ENCODE measurements around the gene NSG2.
"Not testable (repeated sequence)": the region's sequence is repeated elsewhere in the genome, so short reads cannot be mapped to it uniquely, and the experiment has no call there.

NSG2 gene

GRCh38 chr5:174102574-174102973 is 57.1 kb downstream of the NSG2 start:
- DNase-seq (ENCODE audit: low spot score) = not testable (repeated sequence)

- no peak for DNase-seq (ENCODE audit: low spot score)
Observed at GRCh38 chr5:174106997-174107655, 61.6 kb downstream of the NSG2 start.

GRCh38 chr5:174108745-174109144 is 63.2 kb downstream of the NSG2 start:
- DNase-seq (ENCODE audit: low spot score) = no peak

- no peak for DNase-seq (ENCODE audit: low spot score)
Observed at GRCh38 chr5:174109698-174110260, 64.3 kb downstream of the NSG2 start.

- DNase-seq (ENCODE audit: low spot score) = no peak
Observed at GRCh38 chr5:174110310-174110709, 64.8 kb downstream of the NSG2 start.

- no peak for DNase-seq (ENCODE audit: low spot score)
Observed at GRCh38 chr5:174111287-174111973, 65.9 kb downstream of the NSG2 start.

GRCh38 chr5:174115226-174115625 is 69.7 kb downstream of the NSG2 start:
- DNase-seq (ENCODE audit: low spot score) = no peak

GRCh38 chr5:174118823-174119467 is 73.4 kb downstream of the NSG2 start:
- DNase-seq (ENCODE audit: low spot score) = no peak

- DNase-seq (ENCODE audit: low spot score) = no peak
Observed at GRCh38 chr5:174119468-174119881, 74.0 kb downstream of the NSG2 start.

GRCh38 chr5:174120401-174121005 is 75.0 kb downstream of the NSG2 start:
- no peak for DNase-seq (ENCODE audit: low spot score)

GRCh38 chr5:174134545-174134944 is 89.0 kb downstream of the NSG2 start:
- DNase-seq (ENCODE audit: low spot score) = no peak

GRCh38 chr5:174139623-174140022 is 94.1 kb downstream of the NSG2 start:
- no peak for DNase-seq (ENCODE audit: low spot score)

GRCh38 chr5:174140452-174141020 is 95.0 kb downstream of the NSG2 start:
- no peak for DNase-seq (ENCODE audit: low spot score)

GRCh38 chr5:174141398-174141797 is 95.9 kb downstream of the NSG2 start:
- DNase-seq (ENCODE audit: low spot score) = no peak

- no peak for DNase-seq (ENCODE audit: low spot score)
Observed at GRCh38 chr5:174145091-174145490, 99.6 kb downstream of the NSG2 start.

- DNase-seq (ENCODE audit: low spot score) = no peak
Observed at GRCh38 chr5:174145821-174146220, 100.3 kb downstream of the NSG2 start.

GRCh38 chr5:174146556-174146955 is 101.0 kb downstream of the NSG2 start:
- no peak for DNase-seq (ENCODE audit: low spot score)

GRCh38 chr5:174147012-174147411 is 101.5 kb downstream of the NSG2 start:
- DNase-seq (ENCODE audit: low spot score) = not testable (repeated sequence)

GRCh38 chr5:174147551-174147950 is 102.0 kb downstream of the NSG2 start:
- DNase-seq (ENCODE audit: low spot score) = no peak

- no peak for DNase-seq (ENCODE audit: low spot score)
Observed at GRCh38 chr5:174148721-174149120, 103.2 kb downstream of the NSG2 start.

- DNase-seq (ENCODE audit: low spot score) = no peak
Observed at GRCh38 chr5:174149426-174149825, 103.9 kb downstream of the NSG2 start.

- DNase-seq (ENCODE audit: low spot score) = no peak
Observed at GRCh38 chr5:174149989-174150388, 104.5 kb downstream of the NSG2 start.

Measured in kidney capillary endothelial cell (primary cell).